Fibroblast of skin of left biceps (primary cell): ENCODE results near the gene ADAM19.

ENCODE experiments used
- DNase-seq, 2 experiments: peaks; one replicate each; pipeline ENCODE4 v3.0.0-alpha.2; 2013; ENCODE audit warnings: low read depth in 2 of 2

Gene ADAM19, protein sequence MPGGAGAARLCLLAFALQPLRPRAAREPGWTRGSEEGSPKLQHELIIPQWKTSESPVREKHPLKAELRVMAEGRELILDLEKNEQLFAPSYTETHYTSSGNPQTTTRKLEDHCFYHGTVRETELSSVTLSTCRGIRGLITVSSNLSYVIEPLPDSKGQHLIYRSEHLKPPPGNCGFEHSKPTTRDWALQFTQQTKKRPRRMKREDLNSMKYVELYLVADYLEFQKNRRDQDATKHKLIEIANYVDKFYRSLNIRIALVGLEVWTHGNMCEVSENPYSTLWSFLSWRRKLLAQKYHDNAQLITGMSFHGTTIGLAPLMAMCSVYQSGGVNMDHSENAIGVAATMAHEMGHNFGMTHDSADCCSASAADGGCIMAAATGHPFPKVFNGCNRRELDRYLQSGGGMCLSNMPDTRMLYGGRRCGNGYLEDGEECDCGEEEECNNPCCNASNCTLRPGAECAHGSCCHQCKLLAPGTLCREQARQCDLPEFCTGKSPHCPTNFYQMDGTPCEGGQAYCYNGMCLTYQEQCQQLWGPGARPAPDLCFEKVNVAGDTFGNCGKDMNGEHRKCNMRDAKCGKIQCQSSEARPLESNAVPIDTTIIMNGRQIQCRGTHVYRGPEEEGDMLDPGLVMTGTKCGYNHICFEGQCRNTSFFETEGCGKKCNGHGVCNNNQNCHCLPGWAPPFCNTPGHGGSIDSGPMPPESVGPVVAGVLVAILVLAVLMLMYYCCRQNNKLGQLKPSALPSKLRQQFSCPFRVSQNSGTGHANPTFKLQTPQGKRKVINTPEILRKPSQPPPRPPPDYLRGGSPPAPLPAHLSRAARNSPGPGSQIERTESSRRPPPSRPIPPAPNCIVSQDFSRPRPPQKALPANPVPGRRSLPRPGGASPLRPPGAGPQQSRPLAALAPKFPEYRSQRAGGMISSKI

DNA sequence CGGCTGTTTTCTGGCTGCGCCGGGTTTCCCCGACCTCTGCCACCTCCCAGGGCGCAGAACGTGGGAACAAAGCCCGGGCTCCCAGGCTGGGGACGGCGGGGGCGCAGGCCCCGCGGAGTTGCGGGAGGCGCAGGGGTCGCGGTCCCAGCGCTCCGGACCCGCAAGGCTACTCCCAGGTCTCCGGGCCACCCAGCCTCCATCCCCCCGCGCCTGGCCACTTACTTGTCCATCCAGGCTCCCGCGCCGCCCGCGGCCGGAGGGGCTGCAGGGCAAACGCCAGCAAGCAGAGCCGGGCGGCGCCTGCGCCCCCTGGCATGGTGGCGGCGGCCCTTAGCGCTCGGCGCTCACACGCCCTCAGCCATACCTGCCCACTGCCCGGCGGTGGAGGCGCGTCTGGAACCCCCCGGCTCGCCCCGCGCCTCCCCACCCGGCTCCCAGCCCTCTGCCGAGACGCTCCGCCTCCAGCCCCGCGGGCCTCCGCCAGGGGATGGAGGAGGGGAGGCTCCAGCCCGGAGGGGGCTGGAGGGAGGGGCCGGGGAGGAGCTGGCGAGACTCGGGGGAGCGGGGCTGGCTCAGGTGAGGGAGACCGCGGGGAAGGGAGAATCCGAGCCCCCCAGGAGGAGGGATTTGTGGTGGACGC lies at the start of gene ADAM19:
TSS of gene ADAM19 (minus strand) at position 395 of the 640 bp plus-strand sequence. CDS start at position 316, 79 bp downstream.
- peak in 1 of 2 experiments; percentile 24 for DNase-seq

DNA sequence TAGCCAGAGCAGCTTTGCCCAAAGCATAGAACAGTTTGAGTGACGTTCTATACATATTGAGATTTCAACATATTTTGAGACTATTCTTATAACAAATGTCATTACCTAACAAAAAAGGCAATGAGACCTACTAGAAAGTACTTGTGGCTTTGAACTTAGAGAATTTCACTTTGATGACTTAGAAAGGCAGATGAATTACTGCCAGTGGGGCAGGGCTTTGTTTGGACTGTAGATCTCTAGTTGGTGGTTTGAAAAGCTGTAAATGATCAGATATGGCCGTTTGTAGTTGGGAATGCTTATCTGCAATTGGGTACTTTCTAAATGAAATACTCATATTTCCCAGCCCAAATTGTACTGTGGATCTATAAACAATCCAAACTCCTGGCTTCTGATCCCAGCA lies 48.6 kb upstream of the ADAM19 start:
- DNase-seq, result no peak

DNA sequence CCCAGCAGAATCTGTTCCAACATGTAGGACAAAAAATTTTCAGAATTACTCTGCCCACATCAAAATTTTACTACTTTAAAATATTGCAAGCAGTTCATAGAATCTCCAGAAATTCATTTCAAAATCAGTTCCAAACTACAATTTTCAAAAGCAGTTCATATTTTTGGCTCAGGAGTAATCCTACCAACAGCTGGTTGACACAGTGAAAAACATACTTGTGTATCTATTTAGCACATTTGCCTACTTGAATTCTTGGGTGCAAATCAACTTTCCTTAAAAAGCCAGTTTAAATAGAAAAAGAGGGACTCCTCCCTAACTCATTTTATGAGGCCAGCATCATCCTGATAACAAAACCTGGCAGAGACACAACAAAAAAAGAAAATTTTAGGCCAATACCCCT lies 45.2 kb upstream of the ADAM19 start:
- no peak for DNase-seq

DNA sequence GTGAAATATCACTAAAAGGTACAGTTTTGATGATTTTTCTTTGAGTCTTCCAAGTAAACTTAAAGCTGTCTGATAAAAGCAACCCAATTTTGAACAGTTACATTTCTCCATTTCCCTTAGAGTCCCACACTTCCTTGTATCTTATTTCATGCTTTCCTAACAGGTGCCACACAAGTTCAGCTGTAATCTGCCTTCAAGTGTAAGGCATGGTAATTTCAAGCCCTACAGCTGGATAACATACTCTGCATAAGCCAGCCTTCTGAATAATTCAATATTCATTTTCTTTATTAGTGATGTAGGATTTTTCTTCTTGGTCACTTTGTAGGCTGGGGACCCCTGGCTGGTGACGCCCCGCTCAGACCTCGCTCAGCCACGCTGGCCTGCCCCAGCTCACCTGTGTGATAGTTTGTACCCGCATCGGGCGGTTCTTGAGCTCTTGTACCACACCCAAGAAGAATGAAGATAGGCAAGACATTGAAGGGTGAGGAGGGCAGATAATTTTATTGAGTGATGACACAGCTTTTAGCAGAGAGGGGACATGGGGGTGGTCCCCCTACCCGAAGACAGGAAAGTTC lies 42.7 kb upstream of the ADAM19 start:
- DNase-seq, result no peak

DNA sequence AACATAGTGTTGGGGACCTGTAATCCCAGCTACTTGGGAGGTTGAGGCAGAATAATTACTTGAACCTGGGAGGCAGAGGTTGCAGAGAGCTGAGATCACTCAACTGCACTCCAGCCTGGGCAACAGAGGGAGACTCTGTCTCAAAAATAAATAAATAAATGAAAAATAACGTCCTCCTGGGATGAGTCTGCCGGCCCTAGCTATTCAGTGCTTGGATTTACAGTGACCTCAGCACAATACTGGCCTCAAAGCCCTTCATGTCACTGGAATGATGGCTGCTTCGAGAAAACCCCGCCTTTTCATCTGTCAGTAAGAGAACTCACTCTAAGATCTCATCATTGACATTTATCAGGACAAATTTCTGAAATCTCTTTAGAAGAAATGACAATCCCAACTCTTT lies 41.2 kb upstream of the ADAM19 start:
- no peak for DNase-seq

DNA sequence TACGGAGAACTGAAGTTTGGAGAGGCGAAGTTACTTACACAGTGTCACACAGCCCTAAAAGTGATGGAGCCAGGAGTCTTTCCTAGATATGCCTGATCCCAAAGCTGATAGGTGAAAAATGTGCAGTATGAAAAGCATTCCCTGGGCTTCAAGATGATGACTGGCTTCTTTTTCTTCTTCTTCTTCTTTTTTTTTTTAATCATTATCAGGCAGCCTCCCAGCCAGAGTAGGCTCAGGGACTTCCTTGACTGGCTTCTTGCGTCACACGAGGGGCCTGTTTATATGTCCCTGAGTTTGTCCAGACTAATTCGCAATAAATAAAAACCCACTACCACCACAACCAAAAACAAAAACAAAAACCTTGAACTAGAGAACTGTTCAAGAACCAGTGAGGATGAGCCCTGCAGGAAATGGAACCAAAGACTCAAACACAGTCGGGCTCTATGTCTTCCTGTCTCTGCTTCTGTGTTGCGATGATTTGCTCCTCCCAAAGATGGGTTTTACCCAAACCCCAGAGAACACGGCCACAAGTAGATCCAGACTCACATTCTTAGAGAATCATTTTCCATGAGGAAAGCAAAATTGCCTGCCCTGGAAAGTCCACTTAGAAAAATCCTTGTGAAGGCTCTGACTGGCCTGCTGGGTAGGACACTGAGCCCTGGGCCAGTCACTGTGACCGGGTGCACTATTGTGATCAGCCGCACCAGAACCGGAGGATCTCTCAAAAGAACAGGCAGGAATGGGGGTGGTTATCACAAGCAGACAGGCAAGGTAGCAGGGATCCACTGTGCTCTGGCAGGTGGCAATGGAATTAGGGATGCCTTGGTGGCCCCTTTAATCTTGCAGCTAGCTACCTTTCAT lies 38.0 kb upstream of the ADAM19 start:
- no peak for DNase-seq

DNA sequence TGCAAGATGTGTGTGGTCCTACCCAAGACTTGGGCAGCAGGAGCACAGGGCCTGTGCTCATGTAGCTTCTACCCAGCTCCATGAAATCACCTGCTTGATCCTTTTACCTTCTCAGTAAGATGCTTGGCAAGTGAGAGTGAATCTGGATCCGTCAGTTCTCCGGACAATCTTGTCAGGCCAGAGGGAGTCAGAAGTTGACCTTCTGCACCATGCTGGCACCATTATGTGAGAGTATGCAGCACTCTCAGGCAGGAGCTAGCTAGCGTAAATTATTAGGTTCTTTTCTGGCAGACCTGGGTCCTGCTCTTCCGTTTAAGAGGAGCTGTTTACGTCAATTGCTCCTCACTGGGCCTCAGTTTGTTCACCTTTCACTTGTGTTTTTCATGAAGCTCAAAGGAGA lies 37.0 kb upstream of the ADAM19 start:
- DNase-seq, result no peak

DNA sequence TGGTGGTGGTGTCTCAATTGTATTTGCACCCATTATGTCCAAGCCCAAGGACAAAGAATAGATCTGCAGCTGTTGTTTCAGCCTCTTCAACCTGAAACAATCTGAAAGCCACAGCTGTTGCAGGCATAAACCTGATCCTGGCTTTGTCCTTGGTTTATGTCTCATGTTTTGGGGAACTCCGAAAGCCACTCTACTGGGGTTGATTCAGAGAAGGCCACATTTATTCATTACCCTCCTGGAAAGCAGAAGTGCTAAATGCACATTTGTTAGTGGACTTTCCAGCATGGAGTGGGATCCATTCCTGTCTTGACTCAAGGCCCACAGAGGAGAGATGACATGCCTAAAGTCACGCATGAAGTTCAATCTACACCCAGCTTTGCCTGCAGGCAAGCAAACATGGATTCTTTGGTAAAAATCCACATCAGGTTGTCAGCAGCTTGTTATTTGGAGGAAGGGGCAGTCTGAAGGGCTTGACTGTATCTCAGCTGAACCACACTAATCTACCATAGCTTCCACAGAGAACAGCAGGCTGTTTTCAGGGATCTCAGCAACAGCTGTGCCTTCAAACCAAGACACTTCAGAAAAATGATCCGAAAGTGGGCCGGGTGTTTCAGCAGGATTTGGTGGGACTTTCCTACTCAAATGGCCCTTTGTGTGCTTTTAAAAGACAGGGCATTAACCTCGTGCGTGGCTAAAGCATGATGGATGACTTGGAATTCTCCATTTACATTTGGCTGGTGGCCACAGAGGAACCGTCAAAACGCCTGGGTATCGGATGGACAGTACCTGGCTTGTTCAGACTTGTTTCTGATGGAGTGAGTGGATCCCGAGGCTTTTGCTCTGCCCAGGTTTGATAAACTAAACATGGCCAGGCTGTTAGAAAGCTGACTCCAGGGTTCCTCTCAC lies 36.2 kb upstream of the ADAM19 start:
- DNase-seq, result no peak

DNA sequence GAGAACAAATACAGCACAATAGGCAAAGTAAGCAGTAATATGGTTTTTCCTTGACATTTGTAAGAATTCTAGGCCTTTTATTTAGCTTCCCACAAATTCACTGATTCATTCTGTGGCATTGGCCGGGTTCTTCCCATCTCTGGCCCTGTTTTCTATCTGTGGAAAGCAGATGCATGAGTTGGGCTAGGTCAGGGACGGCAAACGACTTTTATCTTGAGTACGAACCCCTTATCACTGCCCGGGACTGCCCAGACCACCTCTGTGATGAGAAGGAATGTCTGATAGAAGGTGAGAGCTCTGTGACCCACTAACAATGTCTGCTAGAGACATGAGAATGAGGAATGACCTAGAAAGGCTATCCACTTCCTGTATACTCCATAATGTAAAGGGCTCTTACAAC lies 35.4 kb upstream of the ADAM19 start:
- DNase-seq, result no peak

DNA sequence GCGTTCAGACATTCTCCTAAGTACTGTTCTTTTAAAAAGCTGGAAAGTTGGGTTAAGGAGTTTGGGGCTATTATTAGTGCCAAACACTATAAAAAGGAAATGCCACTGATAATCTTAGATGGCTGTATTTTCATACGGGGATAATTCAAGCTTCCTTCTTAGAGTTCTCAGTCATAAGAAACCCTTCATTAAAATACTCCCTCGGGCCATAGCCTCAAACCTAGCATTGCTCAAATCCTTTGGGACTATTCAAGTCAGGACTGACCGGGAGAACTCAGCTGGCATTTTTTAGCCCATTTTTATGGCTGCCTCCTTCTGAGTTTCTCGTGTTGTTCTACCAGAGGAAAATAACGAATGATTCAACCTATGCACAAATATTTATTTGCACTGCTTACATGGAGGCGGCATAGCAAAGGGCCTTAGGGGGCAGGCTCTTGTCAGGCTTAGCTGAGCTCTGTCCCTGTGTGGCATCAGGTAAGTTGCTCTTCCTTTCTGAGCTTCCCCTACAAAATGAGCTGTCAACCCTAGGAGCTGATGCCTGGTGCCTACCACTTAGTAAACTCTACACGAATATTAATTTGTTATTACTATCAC lies 33.5 kb upstream of the ADAM19 start:
- DNase-seq, result no peak

DNA sequence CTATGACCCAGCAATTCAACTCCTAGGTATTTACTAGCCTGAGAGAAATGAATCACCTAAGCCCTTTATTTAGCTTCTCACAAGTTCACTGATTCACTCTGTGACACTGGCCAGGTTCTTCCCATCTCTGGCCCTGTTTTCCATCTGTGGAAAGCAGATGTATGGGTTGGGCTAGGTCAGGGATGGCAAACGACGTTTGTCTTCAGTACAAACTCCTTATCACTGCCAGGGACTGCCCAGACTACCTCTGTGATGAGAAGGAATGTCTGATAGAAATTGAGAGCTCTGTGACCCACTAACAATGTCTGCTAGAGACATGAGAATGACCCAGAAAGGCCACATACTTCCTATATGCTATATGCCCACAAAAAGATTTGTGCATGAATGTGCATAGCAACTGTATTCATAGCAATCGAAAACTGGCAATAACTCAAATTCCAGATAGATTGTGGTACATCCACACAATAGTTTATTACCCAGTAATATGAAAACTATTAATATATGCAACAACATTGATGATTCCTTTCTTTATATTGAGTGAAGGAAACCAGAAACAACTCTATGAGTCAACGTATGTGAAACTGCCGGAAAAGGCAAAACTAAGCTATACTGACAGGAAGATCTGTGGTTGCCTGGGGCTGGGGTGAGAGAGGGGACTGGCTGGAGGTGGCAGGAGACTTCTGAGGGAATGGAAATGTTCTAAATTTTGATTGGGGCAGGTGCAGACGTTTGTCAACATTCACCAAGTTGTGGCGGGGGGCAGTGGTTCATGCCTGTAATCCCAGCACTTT lies 32.0 kb upstream of the ADAM19 start:
- peak; percentile 53 to 64 for DNase-seq

DNA sequence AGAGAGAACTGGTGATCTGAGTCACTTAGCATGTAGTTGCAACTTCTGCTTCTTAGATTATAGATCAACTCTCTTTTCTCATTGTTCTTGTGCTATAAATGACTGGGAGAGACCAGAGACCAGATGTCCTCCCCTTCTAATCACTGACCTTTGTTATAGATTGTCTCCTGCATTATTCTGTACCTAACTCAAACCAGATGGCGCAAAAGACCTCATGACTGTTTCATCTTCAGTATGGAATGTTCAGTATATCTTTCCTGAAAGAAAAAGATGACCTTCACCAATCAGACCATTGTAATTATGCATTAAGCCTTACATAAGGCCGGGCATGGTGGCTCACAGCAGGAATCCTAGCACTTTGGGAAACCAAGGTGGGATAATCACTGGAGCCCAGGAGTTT lies 30.5 kb upstream of the ADAM19 start:
- DNase-seq, result no peak

DNA sequence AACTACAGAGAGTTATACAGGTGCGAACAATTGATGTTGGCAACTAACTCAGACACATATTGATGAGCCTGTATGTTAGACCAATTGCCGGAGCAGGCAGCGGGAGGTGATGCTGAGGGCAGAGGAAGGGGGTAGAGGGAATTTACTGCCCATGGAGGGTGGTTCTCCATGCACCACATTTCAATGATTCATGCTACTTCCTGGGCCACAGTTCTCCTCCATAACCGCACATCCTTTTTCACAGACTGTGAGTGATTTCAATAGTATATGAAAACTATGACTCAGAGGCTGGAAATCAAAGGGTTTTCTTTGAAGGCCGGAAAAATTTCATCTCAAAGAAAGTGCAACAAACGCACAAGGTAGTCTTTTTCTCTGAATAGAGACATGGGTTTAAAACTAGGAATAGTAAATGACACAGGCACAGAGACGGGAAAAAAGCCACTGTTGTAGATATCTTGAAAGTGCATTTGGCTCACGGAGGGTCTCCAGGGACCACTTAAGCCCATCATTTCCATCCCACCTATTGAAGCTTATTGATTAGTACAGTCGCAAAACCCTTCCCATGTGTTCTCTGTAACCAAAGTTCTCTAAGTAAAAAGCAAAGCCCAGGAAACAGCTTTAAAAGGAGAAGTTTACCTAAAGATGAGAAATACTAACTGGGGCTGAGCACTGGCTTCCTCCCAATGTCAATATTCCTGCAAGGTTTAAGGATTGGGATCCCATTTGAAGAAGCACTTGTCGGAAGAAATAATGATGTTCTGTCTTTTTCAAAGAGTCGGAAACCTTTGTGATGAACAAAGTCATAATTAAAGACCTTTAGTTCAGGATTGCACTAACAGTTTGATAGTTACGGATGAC lies 28.0 kb upstream of the ADAM19 start:
- peak; percentile 46 for DNase-seq

DNA sequence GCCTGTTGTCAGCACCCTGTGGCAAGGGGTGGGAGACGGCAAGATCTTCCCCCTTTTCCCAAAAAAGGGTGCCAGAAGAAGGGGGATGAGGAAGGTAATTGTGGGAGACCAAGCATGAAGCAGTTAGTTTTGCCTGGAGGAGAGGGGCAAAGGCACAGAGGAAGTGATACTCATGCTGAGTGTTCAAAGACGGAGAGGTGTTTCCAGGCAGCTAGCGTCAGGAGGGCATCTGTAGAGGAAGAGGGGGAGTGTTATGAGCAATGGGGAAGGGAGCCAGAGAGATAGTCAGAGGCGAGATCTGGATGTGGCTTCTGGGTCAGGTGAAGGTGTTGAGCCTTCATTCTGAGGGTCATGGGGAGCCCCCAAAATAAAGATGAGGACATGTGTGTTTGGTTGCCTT lies 26.9 kb upstream of the ADAM19 start:
- no peak for DNase-seq

DNA sequence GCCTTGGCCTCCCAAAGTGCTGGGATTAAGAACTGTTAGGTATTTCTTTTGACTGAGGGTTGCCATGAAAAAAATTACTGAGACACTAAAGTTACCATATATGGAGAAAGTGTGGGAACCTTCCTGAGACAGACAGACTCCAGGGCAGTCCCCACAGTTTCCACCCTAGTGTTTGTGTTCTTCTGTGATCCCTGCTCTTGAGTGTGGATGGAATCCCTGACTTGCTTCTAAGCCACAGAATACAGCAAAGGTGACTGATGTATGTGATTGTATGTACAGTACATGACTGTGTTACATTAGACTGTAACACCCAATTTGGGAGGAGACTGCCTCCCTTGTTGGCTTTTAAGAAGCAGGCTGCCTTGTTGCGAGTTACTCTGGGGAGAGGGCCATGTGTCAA lies 24.7 kb upstream of the ADAM19 start:
- no peak for DNase-seq

DNA sequence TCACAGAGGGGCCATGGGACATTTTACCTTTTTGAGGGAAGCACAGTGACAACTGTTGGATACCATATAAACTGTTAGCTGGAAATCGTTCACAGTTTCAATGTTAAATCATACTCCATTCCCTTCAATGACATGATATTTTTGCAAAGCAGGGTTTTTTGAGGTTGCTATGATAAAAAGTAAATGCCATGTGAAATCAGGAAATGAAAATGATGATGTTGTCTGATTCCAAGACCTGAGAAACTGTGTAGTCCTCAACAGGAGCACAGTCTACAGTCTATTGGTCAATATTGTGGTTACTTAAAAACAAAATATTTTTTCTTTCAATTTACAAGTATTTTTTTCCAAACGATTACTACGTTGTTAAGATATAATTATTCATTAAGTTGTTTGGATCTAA lies 24.0 kb upstream of the ADAM19 start:
- DNase-seq, result no peak

DNA sequence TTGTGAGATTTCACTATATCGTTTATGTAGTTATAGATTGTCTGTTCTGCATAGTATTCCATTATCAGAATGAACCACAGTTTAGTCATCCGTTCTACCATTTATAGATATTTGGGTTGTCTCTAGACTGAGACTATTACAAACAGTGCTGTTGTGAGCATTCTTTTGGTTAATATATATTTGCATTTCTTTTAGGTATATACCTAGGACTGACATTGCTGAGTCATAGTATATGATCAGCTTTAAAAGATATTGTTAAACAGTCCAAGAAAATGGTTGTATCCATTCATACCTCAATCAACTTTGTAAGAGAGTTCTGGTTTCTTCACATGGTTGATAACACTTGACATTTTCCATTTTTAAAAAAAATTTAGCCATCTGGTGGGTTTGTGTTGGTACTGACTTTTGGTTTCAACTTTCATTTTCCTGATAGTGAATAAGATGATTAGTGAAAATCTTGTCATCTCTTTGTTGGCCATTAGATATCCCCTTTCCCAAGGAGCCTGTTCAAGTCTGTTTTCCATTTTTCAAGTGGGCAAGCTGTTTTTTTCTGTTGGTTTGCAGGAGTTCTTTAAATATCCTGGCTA lies 22.9 kb upstream of the ADAM19 start:
- DNase-seq, result no peak
